ENCODE measurements around the gene ATP9A. TPM values are rescaled to one million over a fixed set of nuclear protein-coding genes. Genes with fewer than 3 reads are reported as not detected.
A peak's percentile ranks its signal among the peaks of the same experiment; 100 is the strongest.

ATP9A gene
- polyA plus RNA-seq, 1 donor (not counting 4 experiments of a cell fraction or from before 2014, with no cell fraction given), result 5.8 TPM

GRCh38 chr20:51553897-51554486, 214.2 kb downstream of the ATP9A start:
- H3K9ac ChIP-seq (ENCODE audit: control insufficient read depth, extremely low read depth, insufficient read depth, low read length), result no peak overlapping the region
- peaks cover 2% of the 10 kb centered on the region for H3K27me3 ChIP-seq (ENCODE audit: control insufficient read depth, extremely low read depth, insufficient read depth, low read length)
- H3K27ac ChIP-seq (ENCODE audit: control insufficient read depth, insufficient read depth, low read length), result no peak overlapping the region
- no peaks in the 10 kb centered on the region for H3K9me3 ChIP-seq (ENCODE audit: control insufficient read depth, low read depth, low read length)
- H3K79me2 ChIP-seq (ENCODE audit: control insufficient read depth, insufficient read depth, low read length), result no peaks in the 10 kb centered on the region
- H4K20me1 ChIP-seq (ENCODE audit: control insufficient read depth, extremely low read depth, insufficient read depth, low read length), result no peaks in the 10 kb centered on the region
- no peak for FAIRE-seq
- no peak for DNase-seq (ENCODE audit: low read depth, low spot score)
- H3K36me3 ChIP-seq (ENCODE audit: control insufficient read depth in 2 of 2, extremely low read depth in 1 of 2, insufficient read depth in 2 of 2, low read length in 2 of 2), result no peaks in the 10 kb centered on the region
- H3K9me1 ChIP-seq (ENCODE audit: control insufficient read depth, extremely low read depth, insufficient read depth, low read length), result no peaks in the 10 kb centered on the region
- H3K4me1 ChIP-seq (ENCODE audit: control insufficient read depth, extremely low read depth, insufficient read depth, low read length), result peaks cover 10% of the 10 kb centered on the region
- no peak overlapping the region for H2AFZ ChIP-seq (ENCODE audit: control insufficient read depth, low read length)
- dilution Hi-C loops (cut with MboI; ENCODE audit: extremely low pct_ligation_motif_present, low sequenced_read_pairs), result no loop called here
- H3K4me2 ChIP-seq (ENCODE audit: control insufficient read depth, extremely low read depth, insufficient read depth, low read depth, low read length), result peak overlapping the region; percentile 64
- no peak overlapping the region for H3K4me3 ChIP-seq (ENCODE audit: control insufficient read depth in 2 of 3, extremely low read depth in 1 of 3, insufficient read depth in 2 of 3, low read depth in 1 of 3, low read length in 3 of 3)
- TF ChIP-seq CTCF (optimal IDR thresholded peaks at IDR 0.05 in 1 of 3, IDR thresholded peaks at IDR 0.05 in 1 of 3, conservative IDR thresholded peaks at IDR 0.05 in 1 of 3; ENCODE audit: extremely low read depth in 1 of 3, insufficient read depth in 2 of 3, low read length in 3 of 3) (no peak), EZH2 (IDR thresholded peaks at IDR 0.05; ENCODE audit: low read length) (no peak)

- Histone ChIP-seq H4K20me1 (ENCODE audit: control insufficient read depth, extremely low read depth, insufficient read depth, low read length) (no peaks in the 10 kb centered on the region), H3K4me2 (ENCODE audit: control insufficient read depth, extremely low read depth, insufficient read depth, low read depth, low read length) (no peak overlapping the region), H3K4me1 (ENCODE audit: control insufficient read depth, extremely low read depth, insufficient read depth, low read length) (peaks cover 10% of the 10 kb centered on the region), H2AFZ (ENCODE audit: control insufficient read depth, low read length) (no peak overlapping the region), H3K36me3 (ENCODE audit: control insufficient read depth in 2 of 2, extremely low read depth in 1 of 2, insufficient read depth in 2 of 2, low read length in 2 of 2) (no peaks in the 10 kb centered on the region), H3K27ac (ENCODE audit: control insufficient read depth, insufficient read depth, low read length) (no peak overlapping the region), H3K4me3 (ENCODE audit: control insufficient read depth in 2 of 3, extremely low read depth in 1 of 3, insufficient read depth in 2 of 3, low read depth in 1 of 3, low read length in 3 of 3) (no peak overlapping the region), H3K9me3 (ENCODE audit: control insufficient read depth, low read depth, low read length) (no peaks in the 10 kb centered on the region), H3K79me2 (ENCODE audit: control insufficient read depth, insufficient read depth, low read length) (no peaks in the 10 kb centered on the region), H3K9me1 (ENCODE audit: control insufficient read depth, extremely low read depth, insufficient read depth, low read length) (no peaks in the 10 kb centered on the region), H3K9ac (ENCODE audit: control insufficient read depth, extremely low read depth, insufficient read depth, low read length) (no peak overlapping the region), H3K27me3 (ENCODE audit: control insufficient read depth, extremely low read depth, insufficient read depth, low read length) (peaks cover 10% of the 10 kb centered on the region)
- dilution Hi-C loops (cut with MboI; ENCODE audit: extremely low pct_ligation_motif_present, low sequenced_read_pairs), result no loop called here
- DNase-seq (ENCODE audit: low read depth, low spot score), result no peak
- FAIRE-seq, result no peak
- no peak for TF ChIP-seq EZH2 (IDR thresholded peaks at IDR 0.05; ENCODE audit: low read length)
- TF ChIP-seq CTCF (optimal IDR thresholded peaks at IDR 0.05 in 1 of 3, IDR thresholded peaks at IDR 0.05 in 1 of 3, conservative IDR thresholded peaks at IDR 0.05 in 1 of 3; ENCODE audit: extremely low read depth in 1 of 3, insufficient read depth in 2 of 3, low read length in 3 of 3), result no peak
These were observed 217.0 kb downstream of the ATP9A start for GRCh38 chr20:51551186-51551585.
